ENCODE measurements around the gene LRMDA.

GRCh38 chr10:75470901-75471300 lies 39.5 kb downstream of the LRMDA start:
- TF ChIP-seq, protein P1, sequence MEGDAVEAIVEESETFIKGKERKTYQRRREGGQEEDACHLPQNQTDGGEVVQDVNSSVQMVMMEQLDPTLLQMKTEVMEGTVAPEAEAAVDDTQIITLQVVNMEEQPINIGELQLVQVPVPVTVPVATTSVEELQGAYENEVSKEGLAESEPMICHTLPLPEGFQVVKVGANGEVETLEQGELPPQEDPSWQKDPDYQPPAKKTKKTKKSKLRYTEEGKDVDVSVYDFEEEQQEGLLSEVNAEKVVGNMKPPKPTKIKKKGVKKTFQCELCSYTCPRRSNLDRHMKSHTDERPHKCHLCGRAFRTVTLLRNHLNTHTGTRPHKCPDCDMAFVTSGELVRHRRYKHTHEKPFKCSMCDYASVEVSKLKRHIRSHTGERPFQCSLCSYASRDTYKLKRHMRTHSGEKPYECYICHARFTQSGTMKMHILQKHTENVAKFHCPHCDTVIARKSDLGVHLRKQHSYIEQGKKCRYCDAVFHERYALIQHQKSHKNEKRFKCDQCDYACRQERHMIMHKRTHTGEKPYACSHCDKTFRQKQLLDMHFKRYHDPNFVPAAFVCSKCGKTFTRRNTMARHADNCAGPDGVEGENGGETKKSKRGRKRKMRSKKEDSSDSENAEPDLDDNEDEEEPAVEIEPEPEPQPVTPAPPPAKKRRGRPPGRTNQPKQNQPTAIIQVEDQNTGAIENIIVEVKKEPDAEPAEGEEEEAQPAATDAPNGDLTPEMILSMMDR (conservative IDR thresholded peaks at IDR 0.05; ENCODE audit: low read length) = no peak
- no peak for TF ChIP-seq EZH2phosphoT487 (IDR thresholded peaks at IDR 0.05; ENCODE audit: borderline replicate concordance)

Measured in Loucy (cell line).